Stimulated activated CD4-positive, alpha-beta T cell treated with anti-CD3 and anti-CD28 coated beads, Interleukin-2, amount 100 ng/mL, for 48 hours (primary cell): ENCODE measurements around the gene TOR1B.
"Not testable (repeated sequence)": the region's sequence is repeated elsewhere in the genome, so short reads cannot be mapped to it uniquely, and the experiment has no call there.

ENCODE experiments used
- DNase-seq, 2 donors: peaks; one replicate each; pipeline ENCODE4 v3.0.0-alpha.2; 2020

Gene TOR1B

GRCh38 chr9:129776938-129777768 is 25.8 kb upstream of the TOR1B start:
- DNase-seq: peak; percentile 41 to 56

- DNase-seq: no peak
Observed at GRCh38 chr9:129777769-129778130, 25.2 kb upstream of the TOR1B start.

- no peak for DNase-seq
Observed at GRCh38 chr9:129778469-129778868, 24.5 kb upstream of the TOR1B start.

GRCh38 chr9:129779560-129780190 is 23.3 kb upstream of the TOR1B start:
- no peak for DNase-seq

- DNase-seq: no peak
Observed at GRCh38 chr9:129781131-129781530, 21.9 kb upstream of the TOR1B start.

GRCh38 chr9:129781981-129782380 is 21.0 kb upstream of the TOR1B start:
- DNase-seq: no peak

- DNase-seq: peak; percentile 72 to 80
Observed at GRCh38 chr9:129783516-129784361, 19.2 kb upstream of the TOR1B start.

GRCh38 chr9:129784970-129785369 is 18.0 kb upstream of the TOR1B start:
- not testable (repeated sequence) for DNase-seq

GRCh38 chr9:129785866-129786265 is 17.1 kb upstream of the TOR1B start:
- no peak for DNase-seq

GRCh38 chr9:129786481-129786880 is 16.5 kb upstream of the TOR1B start:
- DNase-seq: no peak

GRCh38 chr9:129794549-129794948 is 8.4 kb upstream of the TOR1B start:
- DNase-seq: no peak

GRCh38 chr9:129796029-129796428 is 7.0 kb upstream of the TOR1B start:
- not testable (repeated sequence) for DNase-seq

- DNase-seq: no peak
Observed at GRCh38 chr9:129798973-129799372, 4.0 kb upstream of the TOR1B start.

- DNase-seq: no peak
Observed at GRCh38 chr9:129801504-129801903, 1.5 kb upstream of the TOR1B start.

GRCh38 chr9:129803676-129804060 is 684 bp downstream of the TOR1B start:
- no peak for DNase-seq

GRCh38 chr9:129806061-129806460 is 3.1 kb downstream of the TOR1B start:
- DNase-seq: no peak

- DNase-seq: no peak
Observed at GRCh38 chr9:129809346-129809745, 6.4 kb downstream of the TOR1B start.

GRCh38 chr9:129810116-129810515 is 7.1 kb downstream of the TOR1B start:
- no peak for DNase-seq

GRCh38 chr9:129810788-129811187 is 7.8 kb downstream of the TOR1B start:
- DNase-seq: no peak

- DNase-seq: no peak
Observed at GRCh38 chr9:129811967-129812363, 9.0 kb downstream of the TOR1B start.

- DNase-seq: no peak
Observed at GRCh38 chr9:129812385-129812784, 9.4 kb downstream of the TOR1B start.

- DNase-seq: no peak
Observed at GRCh38 chr9:129813661-129814060, 10.7 kb downstream of the TOR1B start.

GRCh38 chr9:129814432-129815223 is 11.6 kb downstream of the TOR1B start:
- DNase-seq: no peak
